Thoracic aorta (tissue), 2 donors: ENCODE results near the gene PLS1. TPM values are rescaled to one million over a fixed set of nuclear protein-coding genes. Genes with fewer than 3 reads are reported as not detected.

ENCODE experiments used
- ATAC-seq: fragments of 150-250 bp; one replicate; pipeline ENCODE4 v1.8.0; 2017; ENCODE audit warnings: low read depth; ENCODE audit not compliant: insufficient number of reproducible peaks, low FRiP score
- DNase-seq: peaks from one replicate; pipeline ENCODE4 v3.0.0-alpha.2; 2020; ENCODE audit warnings: low spot score
- H3K27ac ChIP-seq, 2 donors: fragments of 200-600 bp; sonication (generic); 1 replicate in 1 of 2; 2 replicates in 1 of 2; pipeline ENCODE4 v1.5.1; 2016; ENCODE audit warnings: mild to moderate bottlenecking in 2 of 2, moderate library complexity in 2 of 2
- H3K27me3 ChIP-seq: fragments of 200-600 bp; sonication (generic); replicated peaks from 2 replicates; pipeline ENCODE4 v1.6.0; 2016; ENCODE audit warnings: mild to moderate bottlenecking; ENCODE audit not compliant: insufficient read depth
- H3K36me3 ChIP-seq: fragments of 200-600 bp; sonication (generic); one replicate; pipeline ENCODE4 v1.5.1; 2016
- H3K4me1 ChIP-seq, 2 donors: fragments of 200-600 bp; sonication (generic); 1 replicate in 1 of 2; 2 replicates in 1 of 2; pipeline versions ENCODE4 v1.5.1 to v1.6.0; 2016; ENCODE audit warnings: low read depth in 2 of 2, mild to moderate bottlenecking in 1 of 2; ENCODE audit not compliant: control insufficient read depth in 1 of 2
- H3K4me3 ChIP-seq: fragments of 200-600 bp; sonication (generic); 2 replicates; pipeline ENCODE4 v1.5.1; 2016; ENCODE audit warnings: mild to moderate bottlenecking
- H3K9me3 ChIP-seq: fragments of 200-600 bp; sonication (generic); 2 replicates; pipeline ENCODE4 v1.5.1; 2016
- total RNA-seq, 2 donors: library from RNA; depleted of rRNA; stranded (reverse); fragments of >200 nt; gene quantifications; one replicate each; pipeline versions ENCODE4 v1.1.0 to v1.2.3, GENCODE V29; 2016
- TF ChIP-seq, protein P1 (sequence below): fragments of 200-600 bp; sonication (generic); IDR thresholded peaks from one replicate; pipeline ENCODE4 v1.5.1; 2019; ENCODE audit warnings: antibody characterized with exemption

Gene PLS1
- total RNA-seq, 2 donors from 2014 or later = 0.54 to 1.4 TPM

DNA sequence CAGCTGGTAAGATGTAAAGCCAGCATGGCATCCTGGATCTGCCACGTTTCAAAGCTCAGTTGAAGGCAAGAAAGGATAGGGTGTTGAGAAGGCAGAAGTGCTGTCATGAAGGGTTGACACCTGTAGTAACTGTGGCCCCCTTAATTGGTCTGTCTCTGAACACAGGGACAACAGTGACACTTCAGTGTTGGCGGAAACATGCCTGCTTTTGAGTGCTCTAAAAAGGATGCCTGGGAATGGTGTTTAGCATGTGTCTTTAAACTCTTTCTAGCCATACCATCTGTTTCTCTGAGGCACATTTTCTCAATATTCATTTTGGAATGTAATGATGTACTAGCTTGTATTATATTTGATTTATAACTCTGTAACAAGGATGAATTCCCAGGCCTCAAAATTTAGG, 42.1 kb downstream of the PLS1 start:
- no peak for ATAC-seq

GRCh38 chr3:142641504-142641903, 45.3 kb downstream of the PLS1 start:
- Histone ChIP-seq H3K9me3 (no peaks in the 10 kb centered on the region), H3K36me3 (no peaks in the 10 kb centered on the region), H3K4me3 (no peak overlapping the region), H3K27ac (no peak overlapping the region), H3K4me1 (no peaks in the 10 kb centered on the region), H3K27me3 (no peaks in the 10 kb centered on the region)
- DNase-seq = no peak
- TF ChIP-seq, protein P1, sequence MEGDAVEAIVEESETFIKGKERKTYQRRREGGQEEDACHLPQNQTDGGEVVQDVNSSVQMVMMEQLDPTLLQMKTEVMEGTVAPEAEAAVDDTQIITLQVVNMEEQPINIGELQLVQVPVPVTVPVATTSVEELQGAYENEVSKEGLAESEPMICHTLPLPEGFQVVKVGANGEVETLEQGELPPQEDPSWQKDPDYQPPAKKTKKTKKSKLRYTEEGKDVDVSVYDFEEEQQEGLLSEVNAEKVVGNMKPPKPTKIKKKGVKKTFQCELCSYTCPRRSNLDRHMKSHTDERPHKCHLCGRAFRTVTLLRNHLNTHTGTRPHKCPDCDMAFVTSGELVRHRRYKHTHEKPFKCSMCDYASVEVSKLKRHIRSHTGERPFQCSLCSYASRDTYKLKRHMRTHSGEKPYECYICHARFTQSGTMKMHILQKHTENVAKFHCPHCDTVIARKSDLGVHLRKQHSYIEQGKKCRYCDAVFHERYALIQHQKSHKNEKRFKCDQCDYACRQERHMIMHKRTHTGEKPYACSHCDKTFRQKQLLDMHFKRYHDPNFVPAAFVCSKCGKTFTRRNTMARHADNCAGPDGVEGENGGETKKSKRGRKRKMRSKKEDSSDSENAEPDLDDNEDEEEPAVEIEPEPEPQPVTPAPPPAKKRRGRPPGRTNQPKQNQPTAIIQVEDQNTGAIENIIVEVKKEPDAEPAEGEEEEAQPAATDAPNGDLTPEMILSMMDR = no peak
- no peak for ATAC-seq

More for the DNA sequence above, 42.1 kb downstream of the PLS1 start:
- no peaks in the 10 kb centered on the region for H3K36me3 ChIP-seq
- no peaks in the 10 kb centered on the region for H3K4me1 ChIP-seq
- TF ChIP-seq, protein P1 = no peak
- no peak overlapping the region for H3K27ac ChIP-seq
- H3K4me3 ChIP-seq = no peak overlapping the region
- DNase-seq = no peak
- H3K9me3 ChIP-seq = no peaks in the 10 kb centered on the region
- H3K27me3 ChIP-seq = no peaks in the 10 kb centered on the region

- TF ChIP-seq, protein P1 = no peak
- no peak for DNase-seq
- no peak for ATAC-seq
- no peak overlapping the region for H3K27ac ChIP-seq
- H3K27me3 ChIP-seq = no peaks in the 10 kb centered on the region
- H3K36me3 ChIP-seq = no peaks in the 10 kb centered on the region
- H3K9me3 ChIP-seq = no peaks in the 10 kb centered on the region
- H3K4me3 ChIP-seq = no peak overlapping the region
- no peaks in the 10 kb centered on the region for H3K4me1 ChIP-seq
These were observed 46.8 kb downstream of the PLS1 start for GRCh38 chr3:142642956-142643355.

DNA sequence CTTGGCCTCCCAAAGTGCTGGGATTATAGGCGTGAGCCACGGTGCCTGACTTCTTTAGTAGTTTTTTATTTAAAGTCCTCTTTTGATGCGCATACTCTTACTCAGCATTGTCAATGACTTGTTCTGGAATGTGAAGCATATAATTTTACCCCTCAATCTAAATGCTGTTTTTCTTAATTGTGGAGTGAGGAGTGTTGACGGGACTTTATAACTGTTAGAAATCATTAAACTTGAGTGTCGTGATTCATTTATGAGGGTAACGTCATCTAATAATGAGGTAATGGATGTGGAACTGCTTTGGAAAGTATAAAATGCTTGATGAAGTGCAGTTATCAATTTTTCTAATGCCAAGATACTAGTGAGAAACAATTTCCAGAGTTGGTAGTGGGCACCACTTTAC, 48.3 kb downstream of the PLS1 start:
- DNase-seq (no peak), ATAC-seq (no peak)
- TF ChIP-seq, protein P1 = no peak
- Histone ChIP-seq H3K27me3 (no peaks in the 10 kb centered on the region), H3K36me3 (no peaks in the 10 kb centered on the region), H3K27ac (no peak overlapping the region), H3K4me1 (no peaks in the 10 kb centered on the region), H3K9me3 (no peaks in the 10 kb centered on the region), H3K4me3 (no peak overlapping the region)

DNA sequence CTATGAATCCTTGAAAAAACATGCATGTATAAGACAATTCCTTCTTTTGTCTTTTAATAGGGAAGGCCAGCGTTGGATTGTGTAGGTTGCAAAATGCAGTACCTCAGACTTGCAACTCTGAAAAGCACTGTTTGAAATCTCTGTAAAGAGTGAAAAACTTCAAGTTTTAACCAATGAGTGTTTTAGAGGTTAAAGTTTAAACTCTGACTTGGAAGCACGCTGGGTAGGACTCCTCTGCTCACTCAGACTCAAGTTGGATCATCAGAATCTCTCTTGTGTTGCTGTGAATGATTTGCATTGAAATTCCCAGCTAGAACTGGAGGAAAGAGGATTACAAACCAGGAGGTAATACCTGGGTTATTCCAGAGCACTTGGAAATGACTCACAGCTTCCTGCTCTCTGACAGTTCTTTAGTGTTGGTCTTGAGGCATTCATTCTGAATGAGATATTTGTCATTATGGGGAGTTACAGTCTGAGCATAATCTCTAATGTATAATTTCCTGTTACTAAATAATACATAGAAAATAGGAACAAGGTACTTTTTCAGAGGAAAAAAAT, 49.1 kb downstream of the PLS1 start:
- Histone ChIP-seq H3K36me3 (no peaks in the 10 kb centered on the region), H3K4me3 (no peak overlapping the region), H3K27me3 (no peaks in the 10 kb centered on the region), H3K9me3 (no peaks in the 10 kb centered on the region), H3K27ac (no peak overlapping the region), H3K4me1 (no peaks in the 10 kb centered on the region)
- ATAC-seq = no peak
- TF ChIP-seq, protein P1 = no peak
- no peak for DNase-seq
